Nephron progenitor cell (in vitro differentiated cells): ENCODE data around the gene ADAM17.

Experiments used
- DNase-seq: peaks from one replicate; pipeline ENCODE4 v3.0.0; 2021
- H3K27ac Mint-ChIP-seq: 2 replicates; pipeline ENCODE4 v1.8.0; 2021; ENCODE audit warnings: mild to moderate bottlenecking, moderate library complexity, mixed read lengths
- H3K27me3 Mint-ChIP-seq: 2 replicates; pipeline ENCODE4 v1.8.0; 2021; ENCODE audit warnings: mild to moderate bottlenecking, low read depth, mixed read lengths; ENCODE audit not compliant: poor library complexity
- H3K36me3 Mint-ChIP-seq: 2 replicates; pipeline ENCODE4 v1.8.0; 2021; ENCODE audit warnings: low read depth, mixed read lengths
- H3K4me1 Mint-ChIP-seq: 2 replicates; pipeline ENCODE4 v1.8.0; 2021; ENCODE audit warnings: mixed read lengths
- H3K4me3 Mint-ChIP-seq: 2 replicates; pipeline ENCODE4 v1.8.0; 2021; ENCODE audit warnings: mild to moderate bottlenecking, moderate library complexity, mixed read lengths
- H3K9me3 Mint-ChIP-seq: 2 replicates; pipeline ENCODE4 v1.8.0; 2021; ENCODE audit warnings: mild to moderate bottlenecking, moderate library complexity, mixed read lengths
- TF ChIP-seq, protein P1 (sequence below): fragments of 200-600 bp; sonication (generic); IDR thresholded peaks from 2 replicates; pipeline ENCODE4 v1.5.0; 2021; ENCODE audit warnings: antibody characterized with exemption

ADAM17 gene

GRCh38 chr2:9471206-9471605, 84.4 kb downstream of the ADAM17 start:
- TF ChIP-seq, protein P1, sequence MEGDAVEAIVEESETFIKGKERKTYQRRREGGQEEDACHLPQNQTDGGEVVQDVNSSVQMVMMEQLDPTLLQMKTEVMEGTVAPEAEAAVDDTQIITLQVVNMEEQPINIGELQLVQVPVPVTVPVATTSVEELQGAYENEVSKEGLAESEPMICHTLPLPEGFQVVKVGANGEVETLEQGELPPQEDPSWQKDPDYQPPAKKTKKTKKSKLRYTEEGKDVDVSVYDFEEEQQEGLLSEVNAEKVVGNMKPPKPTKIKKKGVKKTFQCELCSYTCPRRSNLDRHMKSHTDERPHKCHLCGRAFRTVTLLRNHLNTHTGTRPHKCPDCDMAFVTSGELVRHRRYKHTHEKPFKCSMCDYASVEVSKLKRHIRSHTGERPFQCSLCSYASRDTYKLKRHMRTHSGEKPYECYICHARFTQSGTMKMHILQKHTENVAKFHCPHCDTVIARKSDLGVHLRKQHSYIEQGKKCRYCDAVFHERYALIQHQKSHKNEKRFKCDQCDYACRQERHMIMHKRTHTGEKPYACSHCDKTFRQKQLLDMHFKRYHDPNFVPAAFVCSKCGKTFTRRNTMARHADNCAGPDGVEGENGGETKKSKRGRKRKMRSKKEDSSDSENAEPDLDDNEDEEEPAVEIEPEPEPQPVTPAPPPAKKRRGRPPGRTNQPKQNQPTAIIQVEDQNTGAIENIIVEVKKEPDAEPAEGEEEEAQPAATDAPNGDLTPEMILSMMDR: no peak
- peaks cover 8% of the 10 kb centered on the region for H3K4me1 Mint-ChIP-seq
- no peaks in the 10 kb centered on the region for H3K9me3 Mint-ChIP-seq

DNA sequence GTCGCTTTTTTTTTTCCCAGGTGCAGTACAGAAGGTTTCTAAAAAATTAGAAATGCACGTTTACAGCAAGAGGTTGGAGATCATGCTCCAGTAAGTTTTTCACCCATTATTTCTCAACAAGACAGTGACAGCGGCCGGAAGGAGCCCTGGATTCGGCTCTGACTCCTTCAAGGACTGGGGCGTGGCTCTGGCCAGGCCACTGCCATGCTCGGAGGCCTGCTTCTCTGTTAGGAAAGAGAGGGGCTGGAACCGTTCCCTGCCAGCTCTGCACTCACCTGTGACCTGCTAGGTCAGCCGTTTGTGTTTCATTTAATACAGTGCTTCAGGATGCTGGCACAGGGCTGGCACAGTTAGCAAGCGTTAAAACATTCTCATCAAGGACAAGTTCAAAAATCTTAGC, 87.9 kb downstream of the ADAM17 start:
- Mint-ChIP-seq H3K36me3 (peaks cover 57% of the 10 kb centered on the region), H3K9me3 (no peaks in the 10 kb centered on the region), H3K4me3 (no peak overlapping the region), H3K4me1 (no peaks in the 10 kb centered on the region), H3K27ac (no peak overlapping the region), H3K27me3 (no peaks in the 10 kb centered on the region)
- DNase-seq: no peak
- TF ChIP-seq, protein P1: no peak

More at GRCh38 chr2:9471206-9471605, 84.4 kb downstream of the ADAM17 start:
- H3K4me3 Mint-ChIP-seq: no peak overlapping the region
- H3K36me3 Mint-ChIP-seq: peaks cover 56% of the 10 kb centered on the region
- no peak for DNase-seq
- no peak overlapping the region for H3K27ac Mint-ChIP-seq
- peaks cover 4% of the 10 kb centered on the region for H3K27me3 Mint-ChIP-seq

GRCh38 chr2:9466147-9466683, 89.4 kb downstream of the ADAM17 start:
- no peak overlapping the region for H3K4me3 Mint-ChIP-seq
- DNase-seq: no peak

GRCh38 chr2:9465170-9465569, 90.5 kb downstream of the ADAM17 start:
- H3K4me3 Mint-ChIP-seq: no peak overlapping the region
- peaks cover 48% of the 10 kb centered on the region for H3K36me3 Mint-ChIP-seq
- H3K27me3 Mint-ChIP-seq: no peaks in the 10 kb centered on the region
- no peaks in the 10 kb centered on the region for H3K4me1 Mint-ChIP-seq
- no peak for DNase-seq
- H3K27ac Mint-ChIP-seq: no peak overlapping the region
- TF ChIP-seq, protein P1: no peak
- no peaks in the 10 kb centered on the region for H3K9me3 Mint-ChIP-seq

More at GRCh38 chr2:9466147-9466683, 89.4 kb downstream of the ADAM17 start:
- H3K27ac Mint-ChIP-seq: no peak overlapping the region
- TF ChIP-seq, protein P1: no peak
- H3K27me3 Mint-ChIP-seq: no peaks in the 10 kb centered on the region
- H3K4me1 Mint-ChIP-seq: no peaks in the 10 kb centered on the region
- no peaks in the 10 kb centered on the region for H3K9me3 Mint-ChIP-seq
- peaks cover 52% of the 10 kb centered on the region for H3K36me3 Mint-ChIP-seq

DNA sequence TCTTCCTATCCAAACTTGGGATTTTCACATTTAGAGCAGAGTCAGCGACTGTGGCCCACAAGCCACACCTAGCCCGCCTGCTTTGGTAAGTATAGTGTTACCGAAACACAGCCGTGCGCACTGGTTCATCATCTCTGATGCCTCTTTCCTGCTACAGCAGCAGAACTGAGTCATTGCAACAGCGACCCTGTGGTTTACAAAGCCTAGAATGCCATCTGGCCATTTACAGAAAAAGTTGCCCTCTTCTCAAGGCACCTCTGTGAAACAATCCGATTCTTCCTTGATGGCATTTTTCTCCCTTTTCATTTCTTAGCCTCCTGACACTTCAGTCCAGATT, 92.0 kb downstream of the ADAM17 start:
- H3K27ac Mint-ChIP-seq: peak overlapping the region; percentile 19
- no peaks in the 10 kb centered on the region for H3K27me3 Mint-ChIP-seq
- H3K4me1 Mint-ChIP-seq: no peaks in the 10 kb centered on the region
- TF ChIP-seq, protein P1: no peak
- no peak for DNase-seq
- H3K36me3 Mint-ChIP-seq: peaks cover 53% of the 10 kb centered on the region
- H3K4me3 Mint-ChIP-seq: no peak overlapping the region
- H3K9me3 Mint-ChIP-seq: no peaks in the 10 kb centered on the region

GRCh38 chr2:9462886-9463697, 92.5 kb downstream of the ADAM17 start:
- H3K27ac Mint-ChIP-seq: peak overlapping the region; percentile 86
- TF ChIP-seq, protein P1: no peak
- no peak overlapping the region for H3K4me3 Mint-ChIP-seq
- no peak for DNase-seq
- H3K4me1 Mint-ChIP-seq: no peaks in the 10 kb centered on the region
- no peaks in the 10 kb centered on the region for H3K9me3 Mint-ChIP-seq
- peaks cover 57% of the 10 kb centered on the region for H3K36me3 Mint-ChIP-seq
- H3K27me3 Mint-ChIP-seq: no peaks in the 10 kb centered on the region
